Measurements from ENCODE around the gene MAPK10.

Gene MAPK10

GRCh38 chr4:86279293-86279960, 80.4 kb downstream of the MAPK10 start:
- ChIA-PET POLR2A (ENCODE audit: low non-redundant PET) (no interaction called here), CTCF (no interaction called here)
- H3K27ac ChIP-seq: no peak overlapping the region
- no peak for TF ChIP-seq CTCF (conservative IDR thresholded peaks at IDR 0.05; ENCODE audit: low read depth)
- DNase-seq (ENCODE audit: low spot score): no peak

- ChIA-PET POLR2A (ENCODE audit: low non-redundant PET) (no interaction called here), CTCF (no interaction called here)
- no peak for DNase-seq (ENCODE audit: low spot score)
- H3K27ac ChIP-seq: no peak overlapping the region
- TF ChIP-seq CTCF (conservative IDR thresholded peaks at IDR 0.05; ENCODE audit: low read depth): no peak
These were observed 81.7 kb downstream of the MAPK10 start for GRCh38 chr4:86278126-86278525.

- H3K27ac ChIP-seq: no peak overlapping the region
- ChIA-PET CTCF (no interaction called here), POLR2A (ENCODE audit: low non-redundant PET) (no interaction called here)
- no peak for DNase-seq (ENCODE audit: low spot score)
- no peak for TF ChIP-seq CTCF (conservative IDR thresholded peaks at IDR 0.05; ENCODE audit: low read depth)
These were observed 85.2 kb downstream of the MAPK10 start for GRCh38 chr4:86274642-86275041.

- no peak for DNase-seq (ENCODE audit: low spot score)
- no peak overlapping the region for H3K27ac ChIP-seq
- ChIA-PET POLR2A (ENCODE audit: low non-redundant PET) (no interaction called here), CTCF (interaction anchor here (0.6 kb wide), 1 partner anchor 287 kb away, joined by 9 read pairs; no protein-coding TSS in a partner anchor)
- no peak for TF ChIP-seq CTCF (conservative IDR thresholded peaks at IDR 0.05; ENCODE audit: low read depth)
These were observed 87.2 kb downstream of the MAPK10 start for GRCh38 chr4:86272669-86273068.

GRCh38 chr4:86271057-86271456, 88.8 kb downstream of the MAPK10 start:
- POLR2A ChIA-PET (ENCODE audit: low non-redundant PET): no interaction called here
- CTCF ChIA-PET: no interaction called here

GRCh38 chr4:86269354-86269753, 90.5 kb downstream of the MAPK10 start:
- no peak for TF ChIP-seq CTCF (conservative IDR thresholded peaks at IDR 0.05; ENCODE audit: low read depth)
- POLR2A ChIA-PET (ENCODE audit: low non-redundant PET): no interaction called here

More at GRCh38 chr4:86271057-86271456, 88.8 kb downstream of the MAPK10 start:
- TF ChIP-seq CTCF (conservative IDR thresholded peaks at IDR 0.05; ENCODE audit: low read depth): no peak
- DNase-seq (ENCODE audit: low spot score): no peak
- H3K27ac ChIP-seq: no peak overlapping the region

More at GRCh38 chr4:86269354-86269753, 90.5 kb downstream of the MAPK10 start:
- CTCF ChIA-PET: no interaction called here
- no peak overlapping the region for H3K27ac ChIP-seq
- DNase-seq (ENCODE audit: low spot score): no peak

Measured in RWPE1 (cell line).